Putamen (tissue), 1 donor: ENCODE measurements around the gene CAMK2A.

ENCODE experiments used
- DNase-seq: peaks from one replicate; pipeline ENCODE4 v3.0.0-alpha.2; 2016; ENCODE audit warnings: low spot score

CAMK2A gene

DNA sequence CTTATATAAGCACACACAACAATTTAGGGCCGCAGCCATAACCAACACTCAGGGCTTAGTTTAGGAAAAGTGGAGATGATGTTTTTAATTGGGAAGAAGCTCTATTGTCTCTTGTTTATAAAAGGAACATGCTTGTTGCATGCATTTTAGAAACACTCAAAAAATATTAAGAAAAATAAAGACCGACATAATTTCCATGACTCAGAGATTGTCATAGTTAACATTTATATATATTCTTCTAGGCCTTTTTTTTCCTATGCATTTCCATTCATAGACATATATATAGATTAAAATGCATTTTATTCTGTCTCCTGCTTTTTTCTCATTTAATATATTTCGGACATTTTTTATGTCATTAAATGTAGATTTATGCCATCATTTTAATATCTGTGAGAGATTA is 26.7 kb upstream of the CAMK2A start:
- no peak for DNase-seq

DNA sequence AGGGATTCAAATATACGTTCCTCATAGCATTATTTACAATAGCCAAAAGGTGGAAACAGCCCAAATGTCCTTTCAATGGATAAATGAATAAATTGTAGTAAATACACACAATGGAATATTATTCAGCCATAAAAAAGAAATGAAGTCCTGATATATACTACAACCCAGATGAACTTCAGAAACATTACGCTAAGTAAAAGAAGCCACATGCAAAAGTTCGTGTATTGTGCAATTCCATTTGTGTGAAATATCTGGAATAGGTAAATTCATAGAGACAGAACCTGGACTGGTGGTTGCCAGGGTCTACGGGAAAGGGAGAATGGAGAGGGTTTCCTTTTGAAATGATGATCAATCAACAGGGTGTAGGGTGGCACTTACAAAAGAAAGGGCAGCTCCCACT is 25.7 kb upstream of the CAMK2A start:
- DNase-seq = no peak

DNA sequence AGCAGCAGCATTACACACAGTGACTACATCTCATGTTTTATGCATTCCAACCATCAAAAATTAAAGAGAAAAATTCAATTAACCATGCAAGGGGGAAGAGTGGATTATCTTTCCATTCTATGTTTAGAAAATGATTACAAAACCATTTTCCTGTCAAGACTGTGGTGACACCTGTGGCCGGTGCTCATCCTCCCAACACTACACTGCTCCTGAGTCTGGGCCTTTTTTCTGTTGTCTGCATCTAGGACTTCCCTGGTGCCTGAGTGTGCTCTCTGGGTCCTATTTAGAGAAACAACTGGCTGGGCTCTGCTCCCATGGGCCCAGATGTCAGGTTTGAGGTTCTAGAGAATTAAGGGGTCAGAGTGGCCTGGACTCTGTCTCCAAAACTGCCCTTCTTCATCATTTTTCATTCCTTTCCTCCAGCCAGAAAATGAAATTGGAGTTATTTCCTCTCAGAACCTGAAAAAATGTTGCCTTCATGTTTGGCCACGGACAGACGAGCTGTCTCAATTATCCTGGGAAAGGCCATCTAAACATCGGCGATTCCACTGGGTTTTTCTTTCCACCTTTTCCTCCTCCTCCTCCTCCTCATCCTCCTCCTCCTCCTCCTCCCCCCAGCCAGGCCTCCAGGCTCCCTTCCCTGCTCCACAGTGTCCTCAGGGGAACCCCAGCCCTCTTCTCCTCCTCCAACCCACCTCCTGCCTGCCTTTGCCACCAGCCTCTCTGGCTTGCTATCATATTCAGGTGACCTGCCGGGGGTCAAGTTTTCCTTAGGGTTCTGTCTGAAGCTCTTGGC is 24.5 kb upstream of the CAMK2A start:
- DNase-seq = no peak

DNA sequence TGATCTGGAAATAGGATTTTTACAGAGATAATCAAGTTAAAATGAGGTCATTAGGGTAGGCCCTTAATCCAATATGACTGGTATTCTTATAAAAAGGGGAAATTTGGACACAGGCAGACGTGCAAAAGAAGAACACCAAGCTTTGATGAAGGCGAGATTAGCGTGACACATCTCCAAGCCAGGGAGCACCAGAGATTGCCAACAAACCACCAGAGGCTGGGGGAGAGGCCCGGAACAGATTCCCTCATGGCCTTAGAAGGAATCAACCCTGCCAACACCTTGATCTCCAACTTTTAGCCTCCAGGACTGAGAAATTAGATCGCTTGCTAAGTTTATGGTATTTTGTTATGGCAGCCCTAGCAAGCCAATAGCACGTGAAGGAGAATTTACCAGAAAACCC is 23.9 kb upstream of the CAMK2A start:
- no peak for DNase-seq

DNA sequence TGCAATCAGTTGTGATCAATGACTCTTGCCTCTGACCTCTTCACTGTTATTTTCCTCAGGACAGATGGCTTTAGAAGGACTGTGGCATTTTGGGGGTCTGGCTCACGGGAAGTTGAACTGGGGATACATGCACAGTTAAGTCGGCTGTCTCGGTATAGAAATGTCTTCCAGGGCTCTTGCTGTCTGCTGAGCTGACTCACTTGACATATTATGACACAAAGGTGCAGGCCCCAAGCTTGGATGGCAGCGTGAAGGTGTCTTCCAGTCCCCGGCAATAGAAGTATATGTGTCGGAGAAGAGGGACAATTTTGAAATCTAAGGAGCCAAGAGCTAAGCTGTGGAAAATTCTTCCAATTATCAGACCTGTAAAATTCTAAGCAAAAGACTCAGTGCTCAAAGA is 22.9 kb upstream of the CAMK2A start:
- DNase-seq = no peak

DNA sequence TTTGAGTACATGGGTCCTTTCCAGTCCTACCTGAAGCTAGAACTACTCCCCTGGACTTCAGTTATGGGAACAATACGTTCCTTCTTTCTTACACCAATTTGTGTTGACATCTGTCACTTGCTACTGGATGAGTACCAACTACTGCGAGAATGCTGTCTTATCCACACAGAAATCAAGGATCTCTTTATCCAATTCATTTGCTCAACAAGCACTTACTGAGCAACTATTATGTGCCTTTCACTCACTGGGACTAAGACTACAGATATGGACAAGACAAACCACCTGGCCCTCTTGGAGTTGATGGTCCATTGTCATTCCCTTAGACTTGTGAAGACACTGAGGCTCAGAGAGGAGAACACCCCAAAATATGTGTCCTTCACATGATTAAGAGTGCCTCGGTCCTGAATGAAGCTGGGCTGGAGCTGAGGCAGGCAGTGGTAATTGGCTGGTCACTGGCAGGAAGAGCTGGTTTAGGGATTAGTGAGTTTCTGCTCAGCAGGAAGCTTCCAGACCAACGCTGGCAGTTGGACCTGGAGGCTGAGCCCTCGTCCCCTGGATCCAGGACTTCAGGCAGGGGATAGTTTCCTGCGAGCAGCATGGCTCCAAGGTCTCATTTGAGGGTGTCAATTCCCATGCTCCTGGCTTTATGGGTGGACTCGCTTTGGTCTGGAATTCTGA is 21.6 kb upstream of the CAMK2A start:
- DNase-seq = no peak

DNA sequence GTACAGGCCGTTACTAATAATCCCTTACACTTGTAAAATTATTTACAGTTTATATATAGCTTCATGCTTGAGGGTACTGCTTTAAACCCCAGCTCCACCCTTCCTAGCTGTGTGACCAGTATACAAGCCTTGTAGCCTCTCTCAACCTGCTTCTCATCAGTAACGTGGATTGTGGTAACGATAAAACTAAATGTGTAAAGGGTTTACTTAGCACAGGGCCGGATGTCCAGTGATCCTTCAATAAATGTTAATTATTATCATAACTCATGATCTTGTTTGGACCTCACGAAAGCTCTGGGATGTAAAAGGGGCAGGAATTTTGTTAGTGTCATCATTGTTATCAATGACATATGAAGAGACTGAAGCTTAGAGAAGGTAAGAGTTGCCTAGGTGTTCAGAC is 20.7 kb upstream of the CAMK2A start:
- DNase-seq = no peak

DNA sequence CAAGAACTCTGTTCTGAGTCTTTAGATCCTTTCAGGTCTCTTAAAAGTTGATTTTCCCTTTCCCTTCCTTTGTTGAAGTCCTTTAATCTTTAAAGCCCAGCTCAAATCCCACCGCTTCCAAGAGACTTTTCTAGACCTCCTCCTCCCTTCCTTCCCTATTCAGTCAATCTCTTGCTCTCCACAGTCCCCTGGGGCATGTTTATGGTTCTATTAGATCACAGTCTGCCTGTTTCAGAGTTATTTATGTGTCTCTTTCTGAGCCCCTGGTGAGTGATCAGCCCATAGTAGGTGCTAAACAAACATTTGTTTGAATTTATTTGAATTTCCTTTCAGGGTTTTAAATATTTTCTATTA is 20.3 kb upstream of the CAMK2A start:
- DNase-seq = no peak

DNA sequence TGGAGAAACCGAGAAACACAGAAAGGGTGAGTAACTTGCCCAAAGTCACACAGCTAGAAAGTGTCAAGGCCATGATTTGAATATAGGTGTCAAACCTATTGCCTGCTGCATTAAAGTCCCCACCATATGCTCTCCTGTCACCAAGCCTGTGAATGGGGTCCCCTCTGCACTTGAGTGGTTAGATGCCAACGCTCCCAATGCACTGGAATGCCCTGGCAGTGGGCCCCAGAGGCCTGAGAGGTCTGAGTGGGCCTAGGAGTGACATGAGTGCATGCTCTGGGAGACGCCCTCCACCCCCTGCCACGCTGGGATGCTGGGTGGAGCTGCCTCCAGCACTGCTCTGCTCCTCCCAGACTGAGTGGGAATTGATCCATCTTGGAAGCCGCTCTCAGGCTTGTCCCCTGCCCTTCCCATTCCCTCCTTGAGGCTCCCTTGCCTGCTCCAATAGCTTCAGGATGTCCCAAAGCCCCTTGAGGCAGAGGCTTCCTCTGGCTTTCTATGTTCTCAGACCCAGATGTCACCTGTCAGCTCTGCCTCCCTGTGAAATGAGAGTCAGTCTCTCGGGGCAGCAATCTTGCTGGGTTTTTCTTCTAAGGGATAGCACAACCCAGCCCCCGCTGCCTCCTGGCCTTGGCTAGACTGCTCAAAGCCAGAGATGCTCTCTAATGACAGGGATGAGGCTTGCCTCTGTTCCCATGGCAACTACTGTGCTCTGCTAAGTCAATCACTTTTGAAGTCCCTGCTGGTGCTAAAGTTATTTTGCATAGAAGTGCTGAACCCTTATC is 19.7 kb upstream of the CAMK2A start:
- no peak for DNase-seq

DNA sequence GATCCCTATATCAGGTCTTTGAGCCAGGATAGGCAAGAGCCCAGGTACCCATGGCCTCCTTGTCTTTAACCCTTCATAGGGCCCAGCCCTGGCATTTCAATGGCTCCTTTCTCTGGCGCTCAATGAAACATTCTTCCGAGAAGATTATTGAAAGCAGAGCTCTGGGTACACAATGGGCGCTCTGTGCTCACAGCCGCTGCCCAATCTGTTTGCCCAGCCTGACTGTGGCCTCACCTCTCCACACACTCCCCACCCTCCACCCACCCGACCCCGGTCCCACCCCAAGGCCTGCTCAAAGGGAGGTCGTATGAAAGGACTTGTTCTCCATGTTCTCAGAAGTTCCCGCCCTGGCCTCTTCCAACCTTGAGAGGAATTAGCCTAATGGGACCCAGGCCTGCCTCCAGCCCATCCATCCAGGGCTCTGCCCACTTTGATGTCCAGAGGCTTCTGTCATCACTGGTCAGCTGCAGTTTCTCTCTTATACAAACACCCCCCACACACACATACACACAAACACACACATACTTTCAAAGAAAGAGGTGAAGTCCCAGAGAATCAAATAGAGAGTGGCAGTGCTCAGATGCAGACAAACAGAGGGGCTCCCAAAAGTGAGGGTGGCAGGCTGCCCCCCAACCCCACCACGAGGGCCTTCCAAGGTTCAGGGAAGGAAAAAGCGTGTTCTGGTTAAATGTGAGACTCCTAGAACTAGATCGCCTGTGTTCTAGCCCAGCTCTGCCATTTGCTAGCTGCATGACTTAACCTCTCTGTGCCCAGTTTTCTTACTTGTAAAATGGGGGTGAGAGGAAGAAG is 18.2 kb upstream of the CAMK2A start:
- DNase-seq = no peak

DNA sequence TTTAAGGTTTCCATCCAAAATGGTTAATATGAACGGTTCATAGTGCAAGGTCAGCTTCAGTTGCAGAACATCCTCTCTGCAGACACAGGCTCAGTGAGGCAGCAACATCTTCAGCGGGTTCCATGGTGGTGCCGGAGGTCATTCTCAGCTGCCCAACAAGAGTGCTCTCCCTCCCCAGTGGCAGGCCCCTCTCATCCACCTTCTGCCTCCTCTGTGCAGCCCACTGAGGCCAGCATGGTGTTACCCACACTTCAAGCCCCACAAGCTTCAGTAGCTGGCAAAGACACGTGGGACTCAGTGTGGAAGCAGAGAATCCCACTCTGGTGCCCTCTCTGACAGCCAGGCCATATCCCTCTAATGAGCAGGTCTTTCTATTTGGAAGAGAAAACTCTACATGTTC is 17.2 kb upstream of the CAMK2A start:
- DNase-seq = no peak

DNA sequence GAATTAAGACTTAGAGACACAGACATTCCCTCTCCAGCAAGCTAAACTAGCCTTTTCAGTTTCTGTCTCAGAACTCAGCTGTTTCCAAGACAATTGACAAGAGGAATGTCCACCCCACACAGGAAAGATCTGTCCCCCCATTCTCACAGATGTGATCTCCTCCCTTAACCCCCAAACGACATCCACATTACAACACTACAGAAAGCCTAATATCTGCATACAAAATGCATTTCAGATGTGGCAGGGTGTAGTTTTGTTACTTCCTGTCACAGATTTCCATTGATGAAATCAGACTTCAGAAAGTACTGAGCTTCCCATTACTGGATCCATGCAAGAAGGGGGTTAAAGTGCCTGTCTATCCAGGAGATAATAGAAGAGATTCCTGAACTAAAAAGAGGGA is 16.0 kb upstream of the CAMK2A start:
- no peak for DNase-seq

DNA sequence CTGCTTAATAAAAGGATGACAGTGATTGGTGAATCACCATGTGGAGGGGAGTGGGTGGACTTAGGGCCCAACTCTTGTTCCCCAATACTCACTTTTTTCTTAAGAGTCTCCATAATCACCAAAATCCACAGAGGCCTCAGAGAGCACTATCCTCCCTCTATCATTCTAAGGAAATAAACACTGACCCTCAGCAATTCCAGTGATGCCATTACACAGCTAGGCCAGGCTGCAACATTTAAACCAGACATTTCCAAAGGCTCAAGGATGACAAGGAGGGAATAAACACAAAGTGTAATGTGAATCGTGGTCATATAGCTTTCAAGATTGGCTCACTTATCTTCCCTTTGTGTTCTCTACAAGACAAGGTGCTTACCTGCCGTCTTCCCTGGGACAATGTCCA is 15.5 kb upstream of the CAMK2A start:
- DNase-seq = no peak

DNA sequence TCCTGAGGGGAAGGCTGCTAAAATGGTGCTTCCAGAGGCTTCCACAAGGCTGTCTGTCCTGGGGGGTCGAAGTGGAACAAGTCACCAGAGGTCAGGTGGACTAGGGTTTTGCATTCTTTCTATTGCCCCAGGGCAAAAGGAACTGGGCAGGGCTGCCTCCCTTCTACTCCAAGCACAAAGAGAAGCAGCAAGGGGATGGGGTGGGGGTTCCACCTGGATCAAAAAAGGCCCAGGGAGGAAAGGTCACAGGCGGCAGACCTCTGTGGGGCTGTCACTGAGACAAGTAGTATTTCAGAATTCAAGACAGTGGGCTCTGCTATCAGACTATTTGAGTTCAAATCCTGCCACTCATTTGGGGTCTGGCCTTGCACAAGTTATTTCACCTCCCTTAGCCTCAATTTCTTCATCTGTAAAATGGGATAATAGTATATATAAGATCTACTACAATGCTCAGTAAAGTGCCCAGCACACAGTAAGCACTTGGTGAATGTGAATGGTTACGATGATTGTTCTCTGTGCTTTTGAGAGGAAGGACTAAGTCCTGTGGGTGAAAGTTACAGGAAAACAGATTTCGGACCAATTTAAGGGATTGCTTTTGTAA is 15.0 kb upstream of the CAMK2A start:
- no peak for DNase-seq

DNA sequence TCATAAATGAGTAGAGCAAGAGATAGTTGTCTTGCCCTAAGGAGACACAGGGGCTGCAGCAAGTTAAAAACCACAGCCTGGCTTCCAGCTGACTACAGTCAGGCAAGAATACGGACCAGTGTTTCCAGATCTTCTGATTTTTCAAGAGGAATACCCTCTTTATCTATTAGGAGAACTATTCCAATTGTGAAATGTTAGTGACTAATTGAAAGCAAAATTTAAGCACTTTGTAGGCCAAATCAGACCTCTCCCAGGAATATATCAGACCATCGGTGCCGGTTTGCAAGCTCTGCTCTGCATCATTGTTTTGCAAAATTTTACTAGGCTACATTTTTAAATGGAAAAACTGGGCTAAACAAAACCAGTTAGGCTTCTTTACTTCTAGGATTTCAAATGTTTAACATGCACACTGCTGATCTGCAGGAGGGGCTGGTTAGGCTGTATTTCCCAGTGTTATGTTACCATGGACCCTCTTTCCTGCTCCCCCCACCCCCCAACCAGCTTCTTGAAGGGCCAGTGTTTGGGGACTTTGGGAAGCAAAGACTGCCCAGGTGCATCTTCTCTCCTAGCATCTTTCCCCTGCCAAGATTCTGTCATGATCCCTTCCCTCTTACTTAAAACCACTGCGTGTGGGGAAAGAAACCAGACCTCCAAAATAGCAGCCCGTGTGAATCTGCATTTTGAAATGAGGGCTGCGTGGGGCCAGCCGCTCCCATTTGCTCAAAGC is 14.2 kb upstream of the CAMK2A start:
- no peak for DNase-seq

DNA sequence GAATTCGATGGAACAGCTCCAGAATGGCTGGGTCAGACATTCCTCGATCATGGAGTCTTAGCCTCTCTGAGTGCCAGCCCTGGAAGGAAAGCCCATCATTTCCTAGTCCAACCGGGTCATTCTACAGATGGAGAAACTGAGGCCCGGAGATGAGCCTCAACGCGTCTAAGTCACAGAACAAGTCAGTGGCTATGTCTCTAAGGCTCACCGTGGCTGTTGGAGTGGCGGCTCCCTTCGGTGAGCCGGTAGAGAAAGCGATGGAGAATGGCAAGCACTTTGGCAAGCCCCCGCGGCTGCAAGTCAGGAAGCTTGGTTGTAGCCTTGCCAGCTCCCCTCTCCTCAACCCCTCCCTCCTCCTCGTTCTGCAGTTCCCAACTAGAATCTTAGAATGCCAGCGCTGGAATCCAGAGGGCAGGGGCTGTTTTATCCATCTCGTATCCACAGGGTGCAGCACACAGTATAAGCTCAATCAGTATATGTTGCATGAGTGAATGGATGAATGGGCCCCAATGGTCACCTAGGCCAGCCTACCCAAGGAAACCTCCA is 13.6 kb upstream of the CAMK2A start:
- DNase-seq = no peak

DNA sequence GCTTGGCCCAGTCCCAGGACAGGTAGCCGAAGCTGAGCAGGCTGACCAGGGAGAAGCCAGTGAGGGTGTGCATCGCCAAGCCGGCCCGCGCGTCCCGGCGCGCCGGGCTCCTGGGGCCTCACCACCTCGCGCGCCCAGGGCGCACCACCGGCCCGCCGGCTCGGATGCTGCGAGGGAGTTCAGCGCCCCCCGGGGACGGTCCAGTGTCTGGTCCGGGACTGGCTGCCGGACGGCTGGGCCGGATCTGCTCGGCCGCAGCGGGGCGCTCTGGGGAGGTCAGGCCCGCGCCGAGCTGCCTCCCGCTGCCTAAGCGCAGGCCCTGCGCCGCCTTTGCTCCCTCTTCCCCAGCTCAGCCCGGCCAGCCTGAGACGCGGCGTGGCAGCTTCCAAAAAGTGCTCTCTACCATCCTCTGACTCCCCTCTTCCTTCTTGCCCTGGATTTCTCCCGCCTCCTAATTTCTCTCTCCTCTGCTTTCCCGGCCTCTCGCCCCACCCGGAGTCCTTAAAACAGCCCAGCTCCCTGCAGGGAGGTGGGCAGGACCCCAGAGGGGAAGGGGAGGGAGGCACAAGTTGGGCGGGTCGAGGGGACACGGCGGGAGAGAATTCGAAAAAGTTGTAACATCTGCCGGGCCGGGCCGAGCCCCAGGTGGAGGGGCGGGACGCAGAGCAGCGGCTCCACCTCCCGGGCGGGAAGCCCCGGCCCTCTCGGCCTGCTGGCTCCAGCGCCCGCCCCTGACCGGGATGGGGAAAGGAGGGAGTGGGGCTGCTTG is 12.9 kb upstream of the CAMK2A start, which contains the start of gene ARSI:
Gene ARSI (minus strand): TSS at position 605 of the 769 bp plus-strand sequence. CDS start 532 bp downstream, at position 73.
- no peak for DNase-seq

DNA sequence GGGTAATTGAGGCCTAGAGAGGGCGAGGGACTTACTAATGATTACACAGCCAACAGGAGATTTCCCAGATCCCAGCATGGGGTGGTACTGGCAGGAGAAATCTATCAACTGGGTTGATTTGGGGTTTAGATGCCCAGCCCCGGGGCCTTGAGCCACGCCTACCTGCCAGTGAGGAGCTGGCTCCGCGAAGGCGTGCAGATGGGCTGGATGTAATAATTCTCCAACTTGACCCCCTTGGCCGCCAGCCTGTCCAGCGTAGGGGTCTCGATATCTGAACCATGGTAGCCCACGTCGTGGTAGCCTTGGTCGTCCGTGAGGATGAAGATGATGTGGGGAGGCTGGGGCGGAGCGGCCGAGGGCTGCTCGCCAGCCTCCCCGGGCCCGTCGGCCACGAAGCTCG is 12.3 kb upstream of the CAMK2A start:
- DNase-seq = no peak

DNA sequence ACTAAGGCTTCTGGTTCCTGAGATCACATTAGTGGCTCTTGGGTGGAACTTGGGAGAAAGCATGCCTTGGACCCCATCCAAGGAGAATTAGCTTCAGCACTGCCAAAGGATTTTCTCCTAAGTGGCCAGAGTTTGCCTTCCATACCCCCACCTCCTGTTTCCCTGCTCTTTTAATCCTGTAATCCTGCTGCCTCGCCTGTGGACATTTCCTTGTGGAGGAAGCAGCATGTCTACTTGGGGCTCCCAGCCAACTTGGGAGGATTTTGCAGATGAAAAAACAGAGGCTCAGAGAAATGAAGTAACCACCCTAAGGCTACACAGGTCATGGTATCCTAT is 11.6 kb upstream of the CAMK2A start:
- no peak for DNase-seq

DNA sequence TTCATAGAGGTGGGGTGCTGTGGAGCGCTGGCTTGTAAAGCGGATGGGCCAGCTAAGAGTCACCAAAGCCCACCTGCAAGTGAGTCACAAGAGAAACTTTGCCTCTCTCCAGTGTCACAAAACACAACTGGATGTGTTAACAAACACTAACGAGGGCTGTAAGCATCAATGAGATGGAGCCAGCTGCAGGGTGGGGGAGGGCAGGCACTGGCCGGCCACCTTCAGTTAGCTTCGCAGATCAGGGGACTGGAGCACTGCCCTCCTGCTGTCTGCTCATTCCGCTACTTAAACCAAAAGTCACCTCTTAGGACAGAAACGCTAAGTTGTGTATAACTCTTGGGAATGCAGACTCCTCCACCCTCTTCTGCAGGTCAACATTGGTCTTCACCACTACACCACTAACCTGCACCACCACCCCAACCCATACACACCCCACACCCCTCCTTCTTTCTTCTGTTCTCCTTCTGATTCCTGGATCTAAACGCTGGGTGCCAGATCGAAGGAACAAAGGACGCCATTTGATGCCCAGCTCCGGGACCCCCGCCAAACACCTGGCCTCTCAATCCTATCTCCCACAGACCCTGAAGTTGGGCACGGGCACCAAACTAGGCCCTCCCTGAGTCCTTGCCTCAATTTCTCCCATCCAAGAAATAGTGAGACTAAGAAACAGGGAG is 11.1 kb upstream of the CAMK2A start:
- no peak for DNase-seq
